HT-29 (cell line): Measurements from ENCODE around the gene ZNF830. TPM values are rescaled to one million over a fixed set of nuclear protein-coding genes. Genes with fewer than 3 reads are reported as not detected.
A peak's percentile ranks its signal among the peaks of the same experiment; 100 is the strongest.
"Not testable (repeated sequence)": the region's sequence is repeated elsewhere in the genome, so short reads cannot be mapped to it uniquely, and the experiment has no call there.

Experiments
- DNase-seq: peaks from one replicate; pipeline ENCODE4 v3.0.0-alpha.2; 2015; ENCODE audit warnings: low spot score
- total RNA-seq: library from RNA; depleted of rRNA; stranded (reverse); fragments of >200 nt; shearing (Covaris generic); gene quantifications from 2 replicates; pipeline ENCODE4 v1.2.3, GENCODE V29; 2014; rRNA removed

The ZNF830 gene
- total RNA-seq, 1 experiment from 2014 or later = 17.1 TPM

DNA sequence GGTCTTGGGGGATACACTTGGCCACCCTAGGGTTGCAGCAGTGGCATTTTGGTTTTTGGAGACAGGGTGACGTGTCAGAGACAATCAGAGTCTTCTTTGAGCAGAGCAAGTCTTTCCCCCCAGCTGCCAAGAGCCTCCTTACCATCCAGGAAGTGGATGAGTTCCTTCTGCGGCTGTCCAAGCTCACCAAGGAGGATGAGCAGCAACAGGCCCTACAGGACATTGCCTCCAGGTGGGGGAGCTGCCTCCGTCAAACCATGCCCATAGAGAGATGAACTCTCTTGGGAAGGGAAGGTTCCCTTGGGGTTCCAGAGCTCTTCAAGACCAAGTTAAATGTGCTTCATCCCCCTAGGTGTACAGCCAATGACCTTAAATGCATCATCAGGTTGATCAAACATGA lies 30.3 kb downstream of the ZNF830 start:
- no peak for DNase-seq

GRCh38 chr17:34993031-34993430 lies 31.7 kb downstream of the ZNF830 start:
- no peak for DNase-seq

- no peak for DNase-seq
Observed at GRCh38 chr17:34996422-34997285, 35.3 kb downstream of the ZNF830 start.

- no peak for DNase-seq
Observed at GRCh38 chr17:34997355-34997862, 36.1 kb downstream of the ZNF830 start.

GRCh38 chr17:34998205-34998604 lies 36.9 kb downstream of the ZNF830 start:
- peak; percentile 93 for DNase-seq

- no peak for DNase-seq
Observed at GRCh38 chr17:34999456-34999855, 38.1 kb downstream of the ZNF830 start.

- not testable (repeated sequence) for DNase-seq
Observed at GRCh38 chr17:35000965-35001364, 39.6 kb downstream of the ZNF830 start.

GRCh38 chr17:35001549-35001948 lies 40.2 kb downstream of the ZNF830 start:
- no peak for DNase-seq

DNA sequence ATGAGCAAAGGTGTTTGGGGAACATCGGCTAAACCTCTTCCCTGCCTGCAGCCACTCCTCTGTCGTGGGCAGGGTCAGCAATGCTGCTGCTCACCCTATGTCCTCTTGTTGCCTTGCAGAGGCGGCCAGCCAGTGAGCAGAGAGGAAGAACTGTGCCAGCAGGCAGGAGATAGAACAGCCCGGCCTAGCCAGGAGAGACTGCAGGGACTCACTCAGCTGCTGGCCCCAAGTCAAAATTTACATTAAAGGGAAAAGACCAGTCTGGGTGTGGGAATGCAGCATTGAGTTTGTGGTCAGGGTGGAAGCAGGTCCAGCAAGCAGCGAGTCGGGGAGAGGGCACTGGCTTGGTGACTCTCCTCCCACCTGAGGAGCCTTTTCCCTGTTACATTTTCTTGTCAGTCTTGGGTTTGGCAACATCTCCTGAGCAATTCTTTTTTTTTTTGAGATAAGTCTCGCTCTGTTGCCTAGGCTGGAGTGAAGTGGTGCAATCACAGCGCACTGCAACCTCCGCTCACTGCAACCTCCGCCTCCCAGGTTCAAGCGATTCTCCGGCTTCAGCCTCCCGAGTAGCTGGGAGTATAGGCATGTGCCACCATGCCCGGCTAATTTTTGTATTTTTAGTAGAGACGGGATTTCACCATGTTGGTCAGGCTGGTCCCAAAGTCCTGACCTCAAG lies 41.7 kb downstream of the ZNF830 start:
- DNase-seq = peak; percentile 30

DNA sequence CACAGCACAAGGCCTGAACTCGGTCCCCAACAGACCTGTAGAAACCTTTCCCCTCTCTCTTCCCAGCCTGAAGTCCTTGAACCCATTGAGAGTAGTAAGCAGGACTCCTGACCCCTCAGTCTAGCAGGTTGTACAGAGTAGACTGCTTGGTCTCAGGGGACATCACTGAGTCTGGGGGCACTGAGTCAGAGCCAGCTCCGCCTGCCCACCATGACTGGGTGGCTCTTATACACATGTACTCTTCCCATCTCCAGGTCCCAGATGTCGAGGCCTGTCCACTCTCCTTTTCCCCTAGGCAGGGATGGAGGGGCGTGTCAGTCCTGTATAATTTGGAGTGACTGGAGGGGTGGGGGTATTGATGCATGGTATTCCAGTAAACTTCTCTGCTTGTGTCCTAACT lies 42.4 kb downstream of the ZNF830 start:
- DNase-seq = no peak

- no peak for DNase-seq
Observed at GRCh38 chr17:35006345-35006744, 45.0 kb downstream of the ZNF830 start.

DNA sequence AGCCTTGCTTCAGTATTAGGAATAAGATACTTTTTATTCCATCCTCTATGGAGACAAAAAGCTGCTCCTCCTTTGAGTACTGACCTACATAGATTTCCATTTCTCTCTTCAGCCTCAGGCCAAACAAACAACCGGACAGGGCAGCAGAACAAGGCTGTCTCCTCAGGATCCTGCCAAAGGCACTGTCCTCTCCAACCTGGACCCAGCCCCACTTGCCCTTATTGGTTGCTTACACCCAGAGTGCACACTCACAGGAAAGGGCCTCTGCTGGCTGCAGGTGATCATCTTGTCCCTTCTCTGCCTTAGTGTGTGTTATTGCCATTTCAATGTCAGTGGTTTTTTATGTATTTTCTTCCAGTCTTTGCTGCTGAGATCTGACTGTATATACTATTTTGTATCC lies 45.6 kb downstream of the ZNF830 start:
- DNase-seq = no peak

DNA sequence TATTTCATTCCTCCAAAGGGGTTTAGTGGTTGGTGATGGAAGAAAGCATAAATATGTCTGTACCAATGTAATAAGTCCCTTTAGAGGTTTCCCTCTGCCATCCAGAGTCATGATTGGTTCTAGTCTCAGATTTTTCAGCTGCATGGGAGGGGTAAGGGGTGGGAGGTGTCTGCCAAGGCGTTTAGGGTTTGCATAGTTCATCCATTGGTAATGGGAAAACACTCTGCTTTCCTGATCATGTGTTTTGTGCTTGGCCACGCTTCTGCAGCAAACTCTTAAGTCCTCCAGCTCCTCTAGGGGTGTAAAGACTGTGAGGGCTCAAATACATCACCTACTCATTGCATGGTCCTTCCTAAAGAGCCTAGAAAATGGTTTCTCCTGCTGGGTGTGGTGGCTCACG lies 48.8 kb downstream of the ZNF830 start:
- no peak for DNase-seq

DNA sequence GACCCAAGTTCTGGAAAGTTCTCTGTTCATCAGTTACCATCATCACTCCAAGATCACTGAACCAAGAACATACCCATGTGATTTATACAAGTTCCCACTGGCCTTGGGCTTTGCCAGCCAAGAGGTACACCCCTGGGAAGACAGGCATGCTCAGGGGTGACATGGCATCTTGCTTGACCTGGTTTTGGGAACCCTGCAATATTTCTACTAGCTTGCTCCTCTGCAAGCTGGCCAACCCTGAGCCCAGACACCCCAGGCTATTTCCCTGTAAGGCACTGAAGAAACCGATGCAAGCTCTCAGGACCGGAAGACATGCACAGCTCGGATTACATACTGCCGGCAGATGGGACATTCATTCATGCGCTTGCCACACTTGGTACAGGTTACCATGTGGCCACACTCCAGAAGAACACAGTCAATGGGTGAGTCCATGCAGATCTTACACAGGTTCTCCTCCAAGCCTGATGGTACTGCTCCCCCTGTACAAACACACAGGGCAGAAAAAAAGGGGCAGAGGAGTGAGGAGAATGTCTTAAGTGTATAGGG lies 50.4 kb downstream of the ZNF830 start:
- no peak for DNase-seq

Other genes with a start within 250 kb of the ZNF830 start
- gene CCT6B, start 80 bp upstream of the ZNF830 start, total RNA-seq = 0.61 and 0.76 TPM in 2 replicates
- gene LIG3, start 19.0 kb downstream of the ZNF830 start, total RNA-seq = 107 and 110 TPM in 2 replicates
- gene RFFL, start 102.2 kb downstream of the ZNF830 start, total RNA-seq = 38.6 and 46.0 TPM in 2 replicates
- gene RAD51D, start 158.3 kb downstream of the ZNF830 start, total RNA-seq = 14.9 and 19.5 TPM in 2 replicates
- not detected in 2 replicates for gene FNDC8, start 160.1 kb downstream of the ZNF830 start, total RNA-seq
- gene NLE1, start 180.8 kb downstream of the ZNF830 start, total RNA-seq = 78.8 and 97.6 TPM in 2 replicates
- gene UNC45B, start 186.3 kb downstream of the ZNF830 start, total RNA-seq = not detected in 2 replicates
- not detected in 2 replicates for gene SLC35G3, start 232.9 kb downstream of the ZNF830 start, total RNA-seq